Measurements from ENCODE around the gene TTC39B.

Gene TTC39B

GRCh38 chr9:15176836-15177235 lies 130.2 kb downstream of the TTC39B start:
- DNase-seq (ENCODE audit: low read depth) = no peak

DNA sequence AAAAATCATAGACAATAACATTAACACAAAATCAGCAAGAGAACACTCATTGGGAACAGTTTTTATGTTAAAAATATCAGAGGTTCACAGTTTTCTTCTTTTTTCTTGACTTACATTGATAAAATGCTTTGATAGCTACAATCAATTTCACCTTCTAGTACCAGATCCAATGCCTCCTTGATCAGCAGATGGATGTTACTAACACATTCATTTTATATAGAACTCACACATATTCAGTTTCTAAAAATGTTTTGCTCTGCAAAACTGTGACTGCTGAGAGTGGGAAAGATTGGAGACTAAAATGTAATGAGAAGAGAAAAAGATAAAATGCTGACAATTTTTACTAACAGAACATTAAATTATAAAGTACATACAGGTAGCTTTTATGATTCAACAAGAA lies 143.1 kb downstream of the TTC39B start:
- no peak for DNase-seq (ENCODE audit: low read depth)

GRCh38 chr9:15161753-15162152 lies 145.3 kb downstream of the TTC39B start:
- DNase-seq (ENCODE audit: low read depth) = no peak

DNA sequence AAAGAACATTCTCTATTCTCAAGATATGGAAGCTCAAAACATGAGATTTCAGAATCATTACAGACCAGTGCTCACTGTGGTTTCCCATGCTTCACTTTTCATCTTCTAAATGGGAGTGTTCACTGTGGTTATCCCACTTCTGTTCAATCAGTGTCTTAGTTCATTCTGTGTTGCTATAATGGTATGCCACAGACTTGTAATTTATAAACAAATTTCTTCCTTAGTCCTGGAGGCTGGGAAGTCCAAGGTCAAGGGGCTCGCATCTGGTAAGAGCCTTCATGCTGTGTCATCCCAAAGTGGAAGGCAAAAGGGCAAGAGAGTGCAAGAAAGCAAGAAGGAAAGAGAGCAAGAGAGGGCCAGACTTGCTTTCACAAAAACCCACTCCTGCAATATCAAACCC lies 146.3 kb downstream of the TTC39B start:
- no peak for DNase-seq (ENCODE audit: low read depth)

GRCh38 chr9:15158064-15158463 lies 149.0 kb downstream of the TTC39B start:
- DNase-seq (ENCODE audit: low read depth) = no peak

GRCh38 chr9:15157381-15157780 lies 149.6 kb downstream of the TTC39B start:
- DNase-seq (ENCODE audit: low read depth) = no peak

- DNase-seq (ENCODE audit: low read depth) = no peak
These were observed 150.8 kb downstream of the TTC39B start for GRCh38 chr9:15156241-15156640.

- DNase-seq (ENCODE audit: low read depth) = no peak
These were observed 151.2 kb downstream of the TTC39B start for GRCh38 chr9:15155826-15156225.

DNA sequence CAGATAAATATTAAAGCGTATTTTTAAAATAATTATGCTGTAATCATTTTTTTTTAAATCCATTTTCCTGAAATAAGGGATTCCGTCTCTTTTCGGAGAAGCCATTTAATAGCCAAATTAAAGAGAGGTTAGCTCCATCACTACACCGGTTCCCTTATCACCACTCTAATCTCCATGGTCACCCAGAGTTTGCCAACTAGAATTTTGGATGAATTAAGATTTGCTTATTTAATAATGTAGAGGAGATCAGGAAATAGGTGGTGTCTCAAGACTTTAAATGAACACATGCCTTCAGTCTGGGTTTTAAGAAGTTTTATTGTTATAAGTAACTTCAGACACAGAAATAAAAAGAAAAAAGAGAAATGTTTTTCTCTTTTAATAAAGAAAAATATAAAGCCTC lies 151.7 kb downstream of the TTC39B start:
- no peak for DNase-seq (ENCODE audit: low read depth)

DNA sequence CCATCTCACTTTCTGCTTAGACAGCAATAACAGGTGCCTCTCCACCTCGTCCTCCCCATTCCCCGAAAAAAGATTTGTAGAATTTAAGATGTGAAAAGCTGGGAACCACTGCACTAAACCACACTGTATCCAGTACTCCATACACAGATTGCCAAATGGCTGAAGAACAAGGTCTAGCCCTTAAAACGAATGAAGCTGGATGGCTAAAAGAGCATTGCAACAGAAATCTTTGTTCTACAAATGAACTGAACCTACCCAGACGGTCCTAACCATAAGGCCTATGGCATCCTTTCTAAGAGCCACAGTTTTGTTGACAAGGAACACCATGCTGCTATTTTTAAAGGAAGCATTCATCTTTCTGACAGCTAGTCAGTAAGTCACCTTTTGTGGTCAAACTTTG lies 152.3 kb downstream of the TTC39B start:
- DNase-seq (ENCODE audit: low read depth) = no peak

DNA sequence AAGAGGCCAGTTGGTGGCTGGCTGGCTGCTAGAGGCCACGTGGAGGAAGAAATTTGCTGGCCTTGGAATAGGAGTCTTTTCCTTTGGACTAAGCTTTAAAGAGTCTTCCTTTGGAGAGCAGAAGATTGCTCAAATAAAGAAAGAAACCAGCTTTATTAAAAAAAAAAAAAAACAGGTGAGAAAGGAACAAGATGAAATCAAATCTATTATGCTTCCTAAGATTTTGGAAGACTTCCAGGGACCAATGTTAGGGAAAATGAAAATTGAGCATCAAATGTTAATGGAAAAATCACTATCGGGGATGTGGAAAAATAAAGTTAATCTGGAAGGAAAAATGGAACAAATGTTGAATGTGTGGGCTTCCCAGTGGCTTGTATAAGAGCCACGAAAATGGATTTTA lies 153.1 kb downstream of the TTC39B start:
- DNase-seq (ENCODE audit: low read depth) = no peak

GRCh38 chr9:15150939-15151338 lies 156.1 kb downstream of the TTC39B start:
- DNase-seq (ENCODE audit: low read depth) = no peak

- DNase-seq (ENCODE audit: low read depth) = no peak
These were observed 157.6 kb downstream of the TTC39B start for GRCh38 chr9:15149450-15149849.

GRCh38 chr9:15146268-15146700 lies 160.7 kb downstream of the TTC39B start:
- no peak for DNase-seq (ENCODE audit: low read depth)

- DNase-seq (ENCODE audit: low read depth) = no peak
These were observed 162.4 kb downstream of the TTC39B start for GRCh38 chr9:15144622-15145061.

DNA sequence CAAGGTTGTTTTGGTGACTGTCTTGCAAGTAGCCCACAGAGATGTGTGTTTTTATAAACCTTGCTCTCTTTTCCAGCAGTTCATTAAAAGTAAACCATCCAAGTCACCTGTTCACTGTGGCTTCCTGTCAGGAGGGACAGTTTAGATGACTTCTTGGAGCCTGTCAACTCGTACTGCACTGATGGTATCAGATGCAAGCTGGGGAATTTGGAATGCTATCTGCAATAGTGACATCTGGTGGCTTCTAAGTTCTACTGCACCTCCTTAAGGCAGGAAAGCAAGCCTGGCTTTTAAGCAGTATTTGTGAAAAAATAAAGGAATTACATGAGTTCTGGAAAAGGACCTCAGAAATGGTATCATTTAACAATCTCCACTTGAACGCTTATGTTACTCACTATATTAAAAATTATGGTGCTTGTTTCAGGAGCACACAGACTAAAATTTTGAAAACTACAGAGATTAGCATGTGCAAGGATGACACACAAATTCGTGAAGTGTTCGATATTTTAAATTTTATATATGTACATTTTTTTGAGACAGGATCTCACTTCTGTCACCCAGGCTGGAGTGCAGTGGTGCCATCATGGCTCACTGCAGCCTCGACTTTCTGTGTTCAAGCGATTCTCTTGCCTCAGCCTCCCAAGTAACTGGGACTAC lies 164.0 kb downstream of the TTC39B start:
- DNase-seq (ENCODE audit: low read depth) = no peak

DNA sequence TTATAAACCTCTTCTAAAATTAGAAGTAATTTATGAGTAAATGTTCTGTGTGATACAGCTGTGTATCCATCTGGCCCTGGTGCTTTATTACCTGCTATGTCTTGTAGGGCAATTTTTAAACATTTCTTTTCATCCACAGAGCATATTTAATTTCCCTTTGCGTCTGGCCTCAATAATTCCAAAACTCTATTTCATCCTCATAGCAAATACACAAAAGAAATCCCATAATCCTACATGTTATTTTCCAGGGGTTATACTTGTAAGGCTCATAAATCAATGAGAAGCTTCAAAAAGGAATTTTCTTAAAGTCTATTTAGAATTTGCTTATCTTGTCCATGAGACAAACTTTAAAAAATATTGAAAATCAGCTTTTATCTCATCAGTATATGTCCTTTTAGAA lies 167.0 kb downstream of the TTC39B start:
- no peak for DNase-seq (ENCODE audit: low read depth)

- DNase-seq (ENCODE audit: low read depth) = no peak
These were observed 167.5 kb downstream of the TTC39B start for GRCh38 chr9:15139469-15139868.

- no peak for DNase-seq (ENCODE audit: low read depth)
These were observed 168.7 kb downstream of the TTC39B start for GRCh38 chr9:15138357-15138686.

DNA sequence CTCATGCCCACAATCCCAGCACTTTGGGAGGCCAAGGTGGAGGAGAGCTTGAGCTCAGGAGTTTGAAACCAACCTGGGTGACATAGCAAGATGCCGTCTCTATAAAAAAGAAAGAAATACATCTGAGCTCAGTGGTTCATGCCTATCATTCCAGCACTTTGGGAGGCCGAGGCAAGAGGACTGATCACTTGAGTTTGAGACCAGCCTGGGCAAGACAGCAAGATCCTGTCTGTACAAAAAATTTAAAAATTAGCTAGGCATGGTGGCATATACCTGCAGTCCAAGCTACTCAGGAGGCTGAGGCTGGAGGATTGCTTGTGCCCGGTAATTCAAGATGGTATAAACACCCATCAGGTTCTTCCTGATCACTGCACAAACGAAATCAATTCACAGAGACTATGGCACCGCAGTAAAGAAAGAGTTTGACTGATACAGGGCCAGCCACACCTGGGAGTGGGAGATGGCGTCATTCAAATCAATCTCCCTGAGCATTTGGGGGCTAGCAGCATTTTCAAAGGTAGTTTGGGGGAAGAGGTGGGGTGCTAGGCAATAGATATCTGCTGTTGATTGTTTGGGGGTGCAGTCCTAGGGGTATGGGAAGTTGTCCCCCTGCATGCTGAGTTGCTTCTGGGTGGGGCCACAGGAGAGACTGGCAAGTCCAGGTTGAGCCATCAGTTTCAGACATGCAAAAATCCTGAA lies 169.2 kb downstream of the TTC39B start:
- DNase-seq (ENCODE audit: low read depth) = no peak

DNA sequence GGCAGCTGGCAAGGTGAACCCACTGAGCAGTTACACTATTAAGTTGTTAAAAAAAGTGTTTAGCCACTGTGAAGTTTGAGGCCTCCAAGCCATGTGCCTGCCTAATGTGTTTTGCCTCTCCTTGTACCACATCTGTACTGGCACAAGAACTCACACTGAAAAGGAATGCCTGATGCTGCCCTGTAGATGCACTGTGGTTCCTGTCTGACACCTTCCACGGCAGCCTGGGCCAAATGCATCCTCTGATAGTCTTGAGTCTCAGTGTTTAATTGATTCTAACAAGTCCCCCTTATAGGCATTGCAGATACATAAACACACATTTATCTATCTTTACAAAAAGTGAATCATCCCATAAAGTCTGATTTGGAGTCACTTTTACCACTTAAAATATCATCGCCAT lies 169.9 kb downstream of the TTC39B start:
- no peak for DNase-seq (ENCODE audit: low read depth)

DNA sequence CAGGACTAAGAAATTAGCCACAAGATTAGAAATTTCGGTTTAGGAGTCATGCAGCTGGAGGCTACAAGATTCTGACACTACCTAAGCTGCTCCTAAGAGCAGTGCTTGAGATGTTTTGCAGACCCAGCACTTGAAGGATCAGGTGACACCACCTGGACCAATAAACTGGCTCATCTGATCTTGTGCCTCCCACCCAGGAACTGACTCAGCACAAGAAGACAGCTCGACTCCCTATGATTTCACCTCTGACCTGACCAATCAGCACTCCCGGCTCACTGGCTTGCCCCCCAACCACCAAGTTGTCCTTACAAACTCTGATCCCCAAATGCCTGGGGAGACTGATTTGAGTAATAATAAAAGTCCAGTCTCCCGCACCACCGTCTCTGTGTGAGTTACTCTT lies 170.4 kb downstream of the TTC39B start:
- no peak for DNase-seq (ENCODE audit: low read depth)

- peak; percentile 14 for DNase-seq (ENCODE audit: low read depth)
These were observed 171.7 kb downstream of the TTC39B start for GRCh38 chr9:15135164-15135792.

DNA sequence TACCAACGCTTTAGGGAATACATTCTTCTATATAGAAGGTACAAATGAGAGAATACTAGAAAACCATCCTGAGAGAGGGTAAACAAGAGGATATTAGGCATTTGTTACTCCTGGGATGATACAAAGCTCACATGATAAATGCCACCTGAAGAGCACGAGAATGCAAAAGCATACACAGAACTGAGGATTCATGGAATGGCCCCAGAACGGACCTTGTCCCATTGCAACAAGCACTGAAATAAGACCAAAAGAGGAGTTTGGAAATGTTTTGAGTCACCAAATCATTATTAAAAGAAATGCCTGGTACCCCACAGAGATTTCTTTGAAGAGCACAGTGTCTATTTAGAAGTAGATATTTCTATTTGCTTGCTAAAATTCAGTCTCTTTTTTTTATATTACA lies 173.5 kb downstream of the TTC39B start:
- DNase-seq (ENCODE audit: low read depth) = no peak

All from stimulated activated CD8-positive, alpha-beta memory T cell treated with anti-CD3 and anti-CD28 coated beads, Interleukin-15, amount 100 ng/mL, for 1 hour (primary cell).